Astrocyte (in vitro differentiated cells and primary cell): Measurements from ENCODE around the gene CDK14. TPM values are rescaled to one million over a fixed set of nuclear protein-coding genes. Genes with fewer than 3 reads are reported as not detected.

ENCODE experiments used
- DNase-seq: peaks from one replicate; pipeline ENCODE4 v3.0.0-alpha.2; 2010; ENCODE audit warnings: low read depth
- FAIRE-seq: peaks from 2 replicates; lab custom pipeline; 2011; peaks lifted over from hg19 to GRCh38; lab: Jason Lieb, UNC
- H2AFZ ChIP-seq: 2 replicates; pipeline ENCODE4 v1.6.0; 2012; ENCODE audit warnings: low read depth, low read length, inconsistent platforms
- H3K27ac ChIP-seq: 2 replicates; pipeline ENCODE4 v1.5.1; 2011; ENCODE audit warnings: low read depth, low read length, inconsistent platforms
- H3K27me3 ChIP-seq: 2 replicates; pipeline ENCODE4 v1.6.0; 2011; ENCODE audit warnings: low read length, inconsistent platforms; ENCODE audit not compliant: insufficient read depth
- H3K36me3 ChIP-seq: 2 replicates; pipeline ENCODE4 v1.5.1; 2011; ENCODE audit warnings: low read length, inconsistent platforms; ENCODE audit not compliant: insufficient read depth
- H3K4me1 ChIP-seq: 2 replicates; pipeline ENCODE4 v1.5.1; 2011; ENCODE audit warnings: low read length, inconsistent platforms; ENCODE audit not compliant: insufficient read depth
- H3K4me2 ChIP-seq: 2 replicates; pipeline ENCODE4 v1.6.0; 2012; ENCODE audit warnings: low read length, inconsistent platforms
- H3K4me3 ChIP-seq: 2 replicates; pipeline ENCODE4 v1.5.1; 2011; ENCODE audit warnings: low read depth, mild to moderate bottlenecking, low read length, inconsistent platforms; ENCODE audit not compliant: insufficient read depth
- H3K79me2 ChIP-seq: 2 replicates; pipeline ENCODE4 v1.6.0; 2012; ENCODE audit warnings: mild to moderate bottlenecking, low read length, inconsistent platforms; ENCODE audit not compliant: insufficient read depth
- H3K9ac ChIP-seq: 2 replicates; pipeline ENCODE4 v1.6.0; 2012; ENCODE audit warnings: mild to moderate bottlenecking, low read length, inconsistent platforms
- H3K9me3 ChIP-seq: 2 replicates; pipeline ENCODE4 v1.5.1; 2012; ENCODE audit warnings: low read depth, mild to moderate bottlenecking, low read length, inconsistent platforms; ENCODE audit not compliant: insufficient read depth
- H4K20me1 ChIP-seq: 2 replicates; pipeline ENCODE4 v1.6.0; 2012; ENCODE audit warnings: low read length, inconsistent platforms; ENCODE audit not compliant: insufficient read depth
- H3K27ac Mint-ChIP-seq: one replicate; pipeline ENCODE4 v1.8.0; 2021; ENCODE audit warnings: mild to moderate bottlenecking, mixed read lengths; ENCODE audit not compliant: unreplicated experiment
- H3K27me3 Mint-ChIP-seq: one replicate; pipeline ENCODE4 v1.8.0; 2021; ENCODE audit warnings: low read depth, mixed read lengths; ENCODE audit not compliant: unreplicated experiment
- H3K36me3 Mint-ChIP-seq: one replicate; pipeline ENCODE4 v1.8.0; 2021; ENCODE audit warnings: low read depth, mixed read lengths; ENCODE audit not compliant: unreplicated experiment
- H3K4me1 Mint-ChIP-seq: one replicate; pipeline ENCODE4 v1.8.0; 2021; ENCODE audit warnings: low read depth, mixed read lengths; ENCODE audit not compliant: unreplicated experiment
- H3K4me3 Mint-ChIP-seq: one replicate; pipeline ENCODE4 v1.8.0; 2021; ENCODE audit warnings: mild to moderate bottlenecking, moderate library complexity, mixed read lengths; ENCODE audit not compliant: unreplicated experiment
- H3K9me3 Mint-ChIP-seq: one replicate; pipeline ENCODE4 v1.8.0; 2021; ENCODE audit warnings: mild to moderate bottlenecking, mixed read lengths; ENCODE audit not compliant: unreplicated experiment
- CTCF ChIP-seq: IDR thresholded peaks from 2 replicates; pipeline ENCODE4 v1.5.1; 2011; ENCODE audit warnings: low read depth, mild to moderate bottlenecking, inconsistent platforms, low read length, moderate library complexity; ENCODE audit not compliant: insufficient read depth
- EZH2 ChIP-seq: IDR thresholded peaks from 2 replicates; pipeline ENCODE4 v1.6.1; 2012; ENCODE audit warnings: mild to moderate bottlenecking, low read length, inconsistent platforms; ENCODE audit not compliant: insufficient read depth
- total RNA-seq: library from RNA; stranded (reverse); gene quantifications from 2 replicates; pipeline ENCODE4 v1.2.1, GENCODE V29; 2021

Gene CDK14
- total RNA-seq, 1 donor from 2014 or later: 30.2 TPM

DNA sequence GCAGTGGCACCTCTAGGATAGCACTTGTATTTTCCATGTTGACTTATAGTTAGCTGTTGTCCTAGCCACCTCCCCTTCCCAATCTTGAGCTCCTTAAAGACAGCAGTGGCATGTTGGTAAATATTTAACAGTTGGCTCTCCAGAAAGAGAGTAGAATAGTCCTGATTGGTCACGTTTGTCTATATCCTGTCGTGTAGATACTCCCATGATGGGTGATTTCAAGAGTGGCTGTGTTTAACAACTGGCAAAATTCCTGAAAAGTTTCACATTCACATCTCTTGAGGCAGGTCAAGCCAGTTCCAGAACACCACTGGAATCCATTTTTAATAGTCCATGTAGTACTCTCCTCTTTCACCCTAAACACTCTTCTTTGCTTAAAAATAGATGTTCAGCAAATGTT, 599.9 kb downstream of the CDK14 start:
- TF ChIP-seq EZH2: no peak
- no peak for TF ChIP-seq CTCF
- no peak overlapping the region for H2AFZ ChIP-seq
- Mint-ChIP-seq H3K4me3 (no peak overlapping the region), H3K36me3 (no peaks in the 10 kb centered on the region), H3K4me1 (peaks cover 11% of the 10 kb centered on the region), H3K9me3 (no peaks in the 10 kb centered on the region), H3K27ac (no peak overlapping the region), H3K27me3 (no peaks in the 10 kb centered on the region)
- H3K4me3 ChIP-seq: no peak overlapping the region
- no peaks in the 10 kb centered on the region for H3K79me2 ChIP-seq
- peaks cover 6% of the 10 kb centered on the region for H3K4me1 ChIP-seq
- no peaks in the 10 kb centered on the region for H3K27me3 ChIP-seq
- FAIRE-seq (no peak), DNase-seq (no peak)
- H3K4me2 ChIP-seq: no peak overlapping the region
- no peak overlapping the region for H3K9ac ChIP-seq
- no peak overlapping the region for H3K27ac ChIP-seq
- no peaks in the 10 kb centered on the region for H4K20me1 ChIP-seq
- H3K9me3 ChIP-seq: no peaks in the 10 kb centered on the region
- no peaks in the 10 kb centered on the region for H3K36me3 ChIP-seq

- Mint-ChIP-seq H3K4me1 (peaks cover 1% of the 10 kb centered on the region), H3K27ac (no peak overlapping the region), H3K9me3 (no peaks in the 10 kb centered on the region), H3K4me3 (no peak overlapping the region), H3K36me3 (no peaks in the 10 kb centered on the region), H3K27me3 (no peaks in the 10 kb centered on the region)
- Histone ChIP-seq H3K4me3 (no peak overlapping the region), H3K36me3 (no peaks in the 10 kb centered on the region), H3K4me2 (no peak overlapping the region), H3K4me1 (no peaks in the 10 kb centered on the region), H3K9me3 (no peaks in the 10 kb centered on the region), H3K79me2 (no peaks in the 10 kb centered on the region), H3K9ac (no peak overlapping the region), H2AFZ (no peak overlapping the region), H4K20me1 (no peaks in the 10 kb centered on the region), H3K27ac (no peak overlapping the region), H3K27me3 (no peaks in the 10 kb centered on the region)
- no peak for DNase-seq
- TF ChIP-seq CTCF: no peak
- TF ChIP-seq EZH2: no peak
- FAIRE-seq: no peak
These were observed 602.2 kb downstream of the CDK14 start for GRCh38 chr7:91198371-91198770.

GRCh38 chr7:91199601-91200000, 603.5 kb downstream of the CDK14 start:
- no peak overlapping the region for H3K27ac ChIP-seq
- H3K79me2 ChIP-seq: no peaks in the 10 kb centered on the region
- no peak overlapping the region for H3K4me3 ChIP-seq
- Mint-ChIP-seq H3K4me3 (no peak overlapping the region), H3K9me3 (peaks cover 5% of the 10 kb centered on the region), H3K27ac (no peak overlapping the region), H3K4me1 (no peaks in the 10 kb centered on the region), H3K36me3 (peaks cover 3% of the 10 kb centered on the region), H3K27me3 (no peaks in the 10 kb centered on the region)
- H2AFZ ChIP-seq: no peak overlapping the region
- H3K4me1 ChIP-seq: no peaks in the 10 kb centered on the region
- no peaks in the 10 kb centered on the region for H3K9me3 ChIP-seq
- FAIRE-seq (no peak), DNase-seq (no peak)
- H3K36me3 ChIP-seq: no peaks in the 10 kb centered on the region
- no peak for TF ChIP-seq CTCF
- no peak overlapping the region for H3K9ac ChIP-seq
- H3K4me2 ChIP-seq: no peak overlapping the region
- no peaks in the 10 kb centered on the region for H3K27me3 ChIP-seq
- H4K20me1 ChIP-seq: no peaks in the 10 kb centered on the region
